ENCODE measurements around the gene DYRK4. TPM values are rescaled to one million over a fixed set of nuclear protein-coding genes. Genes with fewer than 3 reads are reported as not detected.
"Not testable (repeated sequence)": the region's sequence is repeated elsewhere in the genome, so short reads cannot be mapped to it uniquely, and the experiment has no call there.

The DYRK4 gene
- total RNA-seq, 1 experiment from 2014 or later: 27.1 TPM

GRCh38 chr12:4518106-4518728 is 43.8 kb upstream of the DYRK4 start:
- RAD21 ChIA-PET (ENCODE audit: low non-redundant PET in 1 of 2, low total read pairs in 2 of 2, uncharacterized antibody in 2 of 2, unreplicated experiment in 2 of 2): no interaction called here
- peak; percentile 63 for ATAC-seq
- H2AFZ ChIP-seq (ENCODE audit: low read depth, low read length, poor library complexity, severe bottlenecking): no peak overlapping the region
- no peaks in the 10 kb centered on the region for H3K9me2 ChIP-seq (ENCODE audit: insufficient read depth)
- H3K27me3 ChIP-seq (ENCODE audit: insufficient read depth, low read length): no peaks in the 10 kb centered on the region
- H3K4me3 ChIP-seq (replicated peaks in 1 of 2; ENCODE audit: low read depth in 1 of 2, low read length in 2 of 2): no peak overlapping the region
- CTCF ChIA-PET: no interaction called here
- peaks cover 7 to 13% of the 10 kb centered on the region in 2 experiments for H3K4me1 ChIP-seq (ENCODE audit: control insufficient read depth in 1 of 2, insufficient read depth in 2 of 2, low read length in 2 of 2)
- H3K9me3 ChIP-seq (ENCODE audit: control insufficient read depth in 1 of 2, insufficient read depth in 1 of 2, low read depth in 1 of 2, low read length in 2 of 2): no peaks in the 10 kb centered on the region
- no peak overlapping the region for H3K9ac ChIP-seq (ENCODE audit: low read length)
- H3K36me3 ChIP-seq (ENCODE audit: control insufficient read depth in 1 of 2, insufficient read depth in 2 of 2, low read length in 2 of 2): no peaks in the 10 kb centered on the region; a peak in 1 of 4 replicates
- H3K79me2 ChIP-seq (ENCODE audit: insufficient read depth, low read length): no peaks in the 10 kb centered on the region
- H4K20me1 ChIP-seq (ENCODE audit: insufficient read depth): no peaks in the 10 kb centered on the region
- H3K27ac ChIP-seq (ENCODE audit: low read depth, low read length): peak overlapping the region; percentile 34; the same call in 1 of the 2 replicates
- H3K4me2 ChIP-seq (ENCODE audit: low read length): peak overlapping the region; percentile 50; the same call in 1 of the 2 replicates
- intact Hi-C loops (cut with micrococcal nuclease): no loop called here
- peak; percentile 16 for DNase-seq (ENCODE audit: low read depth, low spot score)
- 0 out of 2 replicates have a peak, but pooled peaks have one; percentile 33 for TF ChIP-seq EGR1 (IDR thresholded peaks at IDR 0.05; ENCODE audit: low read depth)
- peak; percentile 44 for TF ChIP-seq JUND (IDR thresholded peaks at IDR 0.05)
- TF ChIP-seq ZFX (IDR thresholded peaks at IDR 0.05): no peak
- peak; percentile 46; the same call in 1 of the 2 replicates for TF ChIP-seq FOSL1 (IDR thresholded peaks at IDR 0.05; ENCODE audit: low read depth)
- POLR2A ChIA-PET: no interaction called here
- no TSS peak for BruUV-seq (replicated peaks)

- intact Hi-C loops (cut with micrococcal nuclease): loop anchor here (10.0 kb wide), 1 partner anchor 639 kb away; no protein-coding TSS in a partner anchor
Measured at GRCh38 chr12:4523443-4523842, 38.6 kb upstream of the DYRK4 start.

More at GRCh38 chr12:4523443-4523842, 38.6 kb upstream of the DYRK4 start:
- H3K9me3 ChIP-seq (ENCODE audit: control insufficient read depth in 1 of 2, insufficient read depth in 1 of 2, low read depth in 1 of 2, low read length in 2 of 2); DNase-seq (ENCODE audit: low read depth, low spot score); H3K4me3 ChIP-seq (replicated peaks in 1 of 2; ENCODE audit: low read depth in 1 of 2, low read length in 2 of 2); H3K9me2 ChIP-seq (ENCODE audit: insufficient read depth); H3K36me3 ChIP-seq (ENCODE audit: control insufficient read depth in 1 of 2, insufficient read depth in 2 of 2, low read length in 2 of 2); H3K4me2 ChIP-seq (ENCODE audit: low read length); H3K27me3 ChIP-seq (ENCODE audit: insufficient read depth, low read length); H3K9ac ChIP-seq (ENCODE audit: low read length); H2AFZ ChIP-seq (ENCODE audit: low read depth, low read length, poor library complexity, severe bottlenecking); RAD21 ChIA-PET (ENCODE audit: low non-redundant PET in 1 of 2, low total read pairs in 2 of 2, uncharacterized antibody in 2 of 2, unreplicated experiment in 2 of 2); BruUV-seq (replicated peaks); H4K20me1 ChIP-seq (ENCODE audit: insufficient read depth); H3K27ac ChIP-seq (ENCODE audit: low read depth, low read length); POLR2A ChIA-PET; CTCF ChIA-PET; ATAC-seq; H3K79me2 ChIP-seq (ENCODE audit: insufficient read depth, low read length); H3K4me1 ChIP-seq (ENCODE audit: control insufficient read depth in 1 of 2, insufficient read depth in 2 of 2, low read length in 2 of 2): not testable (repeated sequence)

Data from HCT116 (cell line).